ENCODE data around the gene NTM.

The NTM gene

DNA sequence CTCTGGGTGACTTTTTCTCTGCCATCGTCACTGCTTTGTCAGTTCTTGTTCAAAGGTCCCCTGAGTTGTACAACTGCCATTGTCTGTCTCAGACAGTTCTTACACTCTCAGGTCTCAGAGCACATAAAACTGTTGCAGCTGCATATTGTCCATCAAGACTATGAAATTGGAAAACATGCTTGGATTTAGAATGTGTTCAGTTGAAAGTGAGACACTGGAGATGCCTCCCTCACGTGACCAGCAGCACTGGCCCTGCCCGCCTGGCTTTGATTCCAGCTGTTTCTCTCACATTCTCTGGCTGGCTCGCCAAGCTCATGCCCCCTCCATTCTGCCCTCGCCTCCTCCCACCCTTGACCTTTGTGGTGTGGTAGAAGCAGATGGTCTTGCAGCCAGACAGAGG lies 244.2 kb downstream of the NTM start:
- no peak for DNase-seq

DNA sequence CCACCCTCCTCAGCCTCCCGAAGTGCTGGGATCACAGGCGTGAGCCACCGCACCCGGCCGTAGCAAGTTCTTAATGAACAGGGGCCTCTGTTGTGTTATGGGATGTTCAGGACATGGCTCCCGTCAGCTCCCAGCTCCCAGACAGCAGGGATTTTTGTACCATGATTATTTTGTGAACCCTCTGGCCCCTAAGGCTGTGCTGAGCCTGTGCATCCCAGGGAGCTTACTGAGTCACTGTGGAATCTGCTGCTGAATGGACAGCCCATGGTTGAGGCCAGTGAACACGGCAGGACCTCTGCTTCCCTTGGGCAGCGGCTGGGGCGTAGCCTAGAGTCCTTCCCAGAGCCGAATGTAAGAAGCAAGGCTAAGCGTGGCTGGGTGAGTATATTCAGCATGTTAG lies 245.2 kb downstream of the NTM start:
- DNase-seq = no peak

DNA sequence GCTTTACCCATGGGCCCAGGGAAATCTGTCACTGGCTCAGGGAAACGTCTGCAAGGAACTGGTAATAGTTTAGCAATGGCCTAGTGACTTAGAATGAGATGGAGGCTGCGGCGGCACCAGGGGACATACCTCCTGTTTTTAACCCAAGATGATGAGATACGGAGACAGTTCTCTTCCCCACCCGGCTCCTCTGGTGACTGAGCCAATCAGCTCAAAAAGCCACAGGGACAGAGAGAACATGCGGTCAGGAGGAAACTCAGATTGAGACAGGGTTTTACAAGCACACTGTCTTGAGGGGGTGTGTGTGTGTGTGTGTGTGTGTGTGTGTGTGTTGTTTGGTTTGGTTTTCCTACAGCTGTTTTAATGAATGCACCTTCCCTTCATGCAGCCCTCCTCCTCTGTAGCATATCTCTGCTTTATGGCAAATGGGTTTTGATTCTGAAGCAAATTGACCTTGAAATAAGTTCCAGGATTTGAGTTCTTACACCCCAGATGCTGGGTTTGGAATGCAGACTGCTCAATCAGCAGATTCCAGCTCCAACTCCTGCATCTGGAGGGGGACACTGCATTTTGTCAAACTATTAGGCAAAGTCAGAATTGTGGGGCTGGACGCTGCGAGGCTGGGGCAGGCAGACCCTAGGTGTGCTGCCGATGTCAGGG lies 246.2 kb downstream of the NTM start:
- peak; percentile 99 for DNase-seq

DNA sequence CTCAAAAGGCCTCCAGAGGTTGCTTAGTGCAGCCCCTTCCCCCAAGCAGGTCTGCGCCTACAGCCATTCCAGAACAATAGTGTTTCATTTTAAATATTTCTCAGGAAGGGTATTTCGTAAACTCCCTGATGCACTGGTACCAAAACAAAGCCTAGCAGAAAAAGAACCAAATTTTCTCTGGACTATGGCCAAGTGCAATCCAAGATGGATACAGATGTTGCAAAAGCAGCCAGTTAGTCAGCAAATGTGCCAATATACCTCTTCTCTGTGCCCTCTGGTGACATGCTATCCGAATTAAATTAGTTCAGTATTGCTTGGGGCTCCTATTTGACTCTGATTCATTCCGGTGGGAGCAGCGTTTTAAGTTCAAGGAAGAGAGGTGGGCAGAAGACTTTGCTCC lies 247.8 kb downstream of the NTM start:
- DNase-seq = no peak

DNA sequence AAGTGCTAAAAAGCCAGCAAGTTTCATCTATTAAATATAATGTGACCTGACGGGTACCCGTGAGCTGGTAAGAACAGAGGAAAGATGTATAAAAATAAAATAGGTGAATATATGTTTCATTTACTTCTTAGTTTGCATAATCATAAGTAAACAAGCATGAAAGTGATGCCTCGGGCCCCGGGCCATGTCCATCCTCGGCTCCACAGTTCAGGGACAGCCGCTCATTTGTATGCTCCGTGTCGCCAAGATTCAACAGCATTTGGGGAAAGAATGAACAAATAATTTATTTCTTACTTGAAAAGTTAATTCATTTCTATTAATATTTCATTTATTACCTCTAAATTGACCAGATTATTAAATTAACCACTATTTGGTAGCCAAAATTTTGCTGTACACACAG lies 251.8 kb downstream of the NTM start:
- DNase-seq = no peak

DNA sequence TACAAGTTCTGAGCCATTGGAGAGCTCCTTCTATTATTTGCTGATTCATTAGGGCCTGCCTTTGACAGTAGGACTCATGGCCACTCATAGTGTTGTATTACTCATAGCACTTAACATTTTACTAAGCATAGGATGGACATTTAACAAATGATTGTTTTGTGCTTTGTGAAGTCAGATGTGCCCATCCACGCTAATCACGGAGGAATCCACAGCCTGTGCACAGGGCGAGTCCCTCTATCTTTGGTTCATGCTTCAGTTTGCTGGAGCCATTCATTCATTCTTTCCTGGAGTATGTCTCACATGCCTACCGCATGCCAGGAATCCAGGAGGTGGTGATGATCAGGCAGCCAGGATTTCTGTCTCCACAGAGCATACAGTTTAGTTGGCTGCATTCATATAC lies 254.1 kb downstream of the NTM start:
- no peak for DNase-seq

DNA sequence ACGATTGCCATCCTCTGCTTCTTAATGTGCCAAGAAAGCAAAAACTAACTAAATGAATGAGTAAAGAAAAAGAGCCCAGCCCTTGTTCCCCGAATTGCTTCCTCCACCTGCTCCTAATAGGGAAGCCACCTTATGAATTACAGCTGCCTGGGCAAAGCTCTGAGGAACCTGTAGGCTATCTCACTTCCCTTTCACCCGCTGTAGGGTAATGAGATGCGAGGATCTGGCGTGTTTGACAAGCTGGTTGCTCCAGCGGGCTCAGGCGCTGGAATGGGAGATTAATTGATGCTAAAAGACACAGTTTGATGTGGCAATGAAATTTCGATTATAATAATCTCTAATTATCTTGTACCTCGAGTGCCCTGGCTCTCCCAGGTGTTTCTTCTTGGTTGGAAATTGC lies 256.4 kb downstream of the NTM start:
- peak; percentile 60 for DNase-seq

DNA sequence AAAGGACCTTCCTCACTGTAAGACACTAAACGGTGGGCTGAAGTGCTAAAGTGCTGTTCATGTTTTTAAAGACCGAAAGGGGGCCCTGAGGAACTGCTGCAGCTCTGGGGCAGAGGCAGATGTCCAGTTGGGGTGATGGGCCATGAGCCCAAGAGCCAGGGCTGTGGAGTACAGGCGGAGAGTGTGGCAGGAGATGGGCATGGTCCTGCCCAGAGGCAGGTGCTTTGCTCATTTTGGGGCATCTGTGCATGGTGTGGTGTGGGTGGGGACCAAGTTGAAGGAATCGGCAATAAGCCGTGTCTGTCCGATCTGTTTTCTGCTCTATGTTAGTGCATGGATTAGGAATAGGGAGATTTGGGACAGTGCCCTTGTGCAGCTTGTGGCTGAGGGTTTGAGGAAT lies 258.3 kb downstream of the NTM start:
- DNase-seq = no peak

DNA sequence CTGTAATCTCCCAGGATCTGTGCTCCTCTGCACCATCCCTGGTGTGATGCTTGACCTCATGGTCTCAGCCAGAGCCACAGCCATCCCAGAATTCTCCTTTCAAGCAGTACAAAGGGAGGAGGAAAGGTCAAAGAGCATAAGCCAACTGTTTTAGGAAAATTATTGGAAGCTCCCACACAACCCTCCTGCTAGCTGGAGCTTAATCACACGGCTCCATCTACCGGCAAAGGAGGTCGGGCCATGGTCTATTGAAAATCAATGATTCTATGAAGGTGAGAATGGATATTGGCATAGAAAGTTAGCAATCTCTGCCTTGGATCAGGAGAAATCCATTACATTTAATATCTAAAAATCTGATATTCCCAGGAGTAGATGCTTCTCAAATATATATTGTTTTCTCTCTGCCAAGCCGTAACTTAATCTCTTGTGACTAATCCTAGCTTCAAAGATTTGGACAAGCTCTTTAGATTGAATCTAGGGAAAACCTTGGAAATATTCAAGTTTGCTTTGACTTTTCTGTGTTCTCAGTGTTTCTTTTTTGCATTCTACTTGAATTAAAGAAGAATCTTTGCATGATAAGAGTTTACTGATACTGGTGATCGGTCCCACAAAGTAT lies 259.6 kb downstream of the NTM start:
- DNase-seq = no peak

DNA sequence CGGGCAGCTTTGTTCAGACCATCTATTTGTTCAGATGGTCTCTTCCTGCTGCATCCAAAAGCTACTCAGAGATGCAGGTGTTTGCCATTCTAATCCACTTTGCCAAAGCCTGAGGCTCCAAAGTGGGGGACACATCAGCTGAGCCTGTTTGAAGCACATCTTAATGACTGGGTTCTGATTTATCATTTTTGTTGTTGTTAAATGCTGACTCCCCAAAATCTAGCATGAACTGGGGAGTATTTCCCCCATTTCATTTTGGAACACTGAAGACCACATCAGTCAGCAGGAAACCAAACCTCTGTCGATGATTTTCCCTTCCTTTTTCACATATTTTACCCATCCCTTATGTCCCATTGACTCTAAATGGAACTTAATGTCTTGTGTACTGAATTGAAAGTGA lies 262.6 kb downstream of the NTM start:
- no peak for DNase-seq

DNA sequence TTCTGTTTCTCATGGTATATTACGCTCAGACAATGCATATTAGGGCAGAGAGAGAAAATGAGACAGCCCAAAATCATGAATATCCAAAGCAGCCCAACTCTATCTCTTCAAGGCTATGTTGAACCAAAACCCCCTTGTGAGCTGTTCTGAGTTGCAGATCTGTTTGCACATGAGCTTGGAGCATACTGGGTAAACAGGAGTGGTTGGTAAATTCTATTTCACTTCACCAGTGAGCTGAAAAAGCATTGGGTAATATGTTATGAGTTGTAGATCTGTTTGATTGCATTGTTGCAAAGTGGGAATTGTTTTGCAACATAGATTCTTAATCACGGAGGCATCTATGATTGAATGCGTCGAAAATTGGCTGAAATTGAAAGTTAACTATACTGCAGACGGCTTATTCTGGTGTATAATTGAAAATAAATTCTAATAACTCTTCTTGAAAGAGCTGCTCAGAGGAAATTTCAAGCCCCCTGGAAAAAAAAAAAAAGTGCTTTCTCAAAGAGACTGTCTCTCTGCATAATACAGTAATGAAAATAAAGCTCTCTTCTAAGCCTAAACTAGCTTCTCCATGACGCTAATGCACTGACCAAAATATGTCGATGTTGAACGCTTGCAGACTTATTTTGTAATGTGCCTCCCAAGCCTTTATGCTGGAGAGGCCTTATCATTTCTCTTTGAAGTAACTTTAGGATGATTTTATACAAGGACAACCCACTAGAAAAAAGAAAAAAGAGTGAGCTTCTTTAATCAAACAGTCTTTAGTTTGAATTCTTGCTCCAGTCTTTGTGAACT lies 263.7 kb downstream of the NTM start:
- peak; percentile 76 for DNase-seq

DNA sequence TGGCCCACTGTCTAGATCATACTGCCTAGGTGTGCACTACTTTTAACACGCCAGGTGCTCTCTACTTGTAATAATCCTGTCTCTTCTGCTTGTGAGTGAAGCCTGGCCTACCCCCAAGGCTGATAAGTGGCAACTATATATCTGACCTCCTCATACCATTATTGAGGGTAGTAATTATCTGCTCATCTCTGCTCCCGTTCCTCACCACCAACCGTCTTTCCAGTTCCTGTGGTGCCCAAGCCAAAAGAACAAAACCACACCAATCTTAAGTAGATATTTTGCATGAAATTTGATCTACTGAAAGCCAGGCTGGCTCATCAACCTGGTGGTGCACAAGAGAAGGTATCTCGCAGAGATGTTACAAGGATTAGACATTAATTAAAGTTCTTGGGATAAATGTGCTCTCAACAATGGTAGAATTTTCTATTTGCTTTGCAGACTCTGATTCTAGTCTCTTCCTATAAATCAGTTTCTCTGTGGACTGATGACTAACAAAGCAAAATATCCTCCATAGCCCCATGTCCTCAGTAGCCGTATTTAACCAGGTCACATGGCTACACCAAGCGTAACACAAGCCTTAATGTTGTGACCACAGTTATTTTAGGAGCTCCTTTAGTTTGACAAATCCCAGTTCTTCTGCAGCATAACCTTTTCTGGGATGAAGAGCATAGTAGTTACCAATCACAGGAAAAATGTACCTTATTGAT lies 267.2 kb downstream of the NTM start:
- DNase-seq = peak; percentile 100

DNA sequence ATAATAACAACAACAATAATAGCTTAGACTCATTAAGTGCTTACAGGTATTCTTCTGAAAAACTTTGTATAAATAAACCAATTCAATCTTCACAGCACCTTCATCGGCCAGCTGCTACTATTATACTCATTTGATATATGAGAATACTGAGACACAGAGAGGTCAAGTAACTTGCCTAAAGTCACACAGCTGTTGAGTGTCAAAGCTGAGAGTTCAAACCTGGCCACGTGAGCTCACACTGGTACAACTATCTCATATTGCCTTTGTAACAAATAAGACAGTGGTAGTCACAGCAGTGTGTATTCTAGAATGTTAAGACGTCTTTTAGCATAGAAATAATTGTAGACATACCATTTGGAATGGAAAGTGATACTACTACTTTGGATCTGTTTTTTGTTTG lies 268.5 kb downstream of the NTM start:
- no peak for DNase-seq

DNA sequence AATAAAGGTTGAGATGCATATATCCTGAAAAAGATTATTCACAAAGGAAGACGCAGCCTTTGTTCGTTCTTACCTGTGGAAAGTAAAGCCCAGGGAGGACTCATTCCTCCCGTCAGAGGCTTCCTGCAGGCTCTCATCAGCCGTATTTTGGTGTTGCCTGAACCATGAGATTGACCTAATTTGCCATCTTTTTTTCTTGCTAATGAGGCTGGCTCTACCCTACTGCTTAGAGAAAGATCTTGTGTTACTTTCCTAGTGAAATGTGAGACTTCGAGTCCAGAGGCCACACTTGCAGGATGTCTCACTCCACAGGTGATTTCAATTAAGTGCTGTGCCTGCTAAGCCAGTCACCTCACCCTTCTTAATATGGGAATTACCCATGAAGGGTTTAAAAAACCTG lies 269.9 kb downstream of the NTM start:
- DNase-seq = no peak

DNA sequence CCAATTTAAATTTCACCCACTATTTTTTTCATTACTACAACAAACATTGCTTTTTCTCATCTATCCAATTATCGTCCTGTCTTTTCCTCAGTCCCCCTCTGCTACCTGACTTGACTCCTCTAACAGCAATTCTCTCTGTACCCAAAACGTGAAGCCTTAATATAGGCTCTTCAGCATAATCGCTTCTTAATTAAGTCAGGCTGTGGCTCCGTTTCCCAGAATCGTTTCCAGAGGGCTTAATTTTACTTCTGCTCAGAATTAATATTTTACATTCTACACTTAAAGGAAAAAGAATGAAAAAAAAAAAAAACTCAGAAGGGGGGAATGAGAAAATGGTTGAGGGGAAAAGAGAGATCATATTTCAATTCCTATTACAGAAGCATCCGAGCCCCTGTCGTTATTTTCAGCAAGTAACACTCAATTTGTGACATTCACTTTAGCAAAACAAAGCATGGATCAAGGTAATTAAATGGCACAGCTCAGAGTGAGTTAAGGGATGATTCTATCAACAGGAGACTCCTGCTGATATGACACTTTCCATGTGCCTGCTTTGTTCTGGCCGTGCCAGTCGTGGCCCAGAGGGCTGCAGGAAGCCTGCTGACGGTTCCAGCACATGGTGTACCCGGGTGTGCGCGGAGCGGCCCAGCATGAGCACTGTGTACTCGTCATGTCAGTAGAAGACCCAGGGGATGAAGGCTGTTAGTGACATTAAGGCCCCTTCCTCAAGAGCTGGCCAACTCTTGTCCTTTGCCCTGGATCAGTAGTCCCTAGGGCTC lies 272.5 kb downstream of the NTM start:
- DNase-seq = no peak

DNA sequence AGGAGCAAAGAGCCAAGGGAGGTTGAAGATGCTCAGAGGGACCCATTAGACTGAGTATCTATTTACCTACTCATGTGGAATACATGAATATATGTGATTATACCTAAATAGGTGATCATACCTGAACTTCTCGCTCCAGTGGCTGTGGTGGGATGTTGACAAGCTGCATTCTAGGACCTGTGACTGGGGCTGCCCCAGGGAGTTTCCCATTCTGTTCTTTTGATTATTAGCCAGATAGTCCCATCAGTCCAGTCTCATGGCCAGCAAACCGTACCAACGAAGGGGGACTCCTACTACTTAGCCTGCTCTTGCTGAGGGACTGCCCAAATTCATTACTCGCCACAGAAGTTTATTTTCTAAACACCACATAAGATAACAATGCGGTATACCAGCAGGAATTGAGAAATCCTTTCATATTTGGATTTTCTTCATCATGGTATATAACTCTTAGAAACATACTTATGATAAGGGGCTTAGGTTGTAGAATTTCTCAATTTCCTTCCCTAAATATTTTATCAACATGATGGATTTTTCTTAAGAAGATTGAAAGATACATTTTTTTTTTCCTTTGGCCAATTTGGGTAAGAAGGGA lies 273.9 kb downstream of the NTM start:
- peak; percentile 94 for DNase-seq

DNA sequence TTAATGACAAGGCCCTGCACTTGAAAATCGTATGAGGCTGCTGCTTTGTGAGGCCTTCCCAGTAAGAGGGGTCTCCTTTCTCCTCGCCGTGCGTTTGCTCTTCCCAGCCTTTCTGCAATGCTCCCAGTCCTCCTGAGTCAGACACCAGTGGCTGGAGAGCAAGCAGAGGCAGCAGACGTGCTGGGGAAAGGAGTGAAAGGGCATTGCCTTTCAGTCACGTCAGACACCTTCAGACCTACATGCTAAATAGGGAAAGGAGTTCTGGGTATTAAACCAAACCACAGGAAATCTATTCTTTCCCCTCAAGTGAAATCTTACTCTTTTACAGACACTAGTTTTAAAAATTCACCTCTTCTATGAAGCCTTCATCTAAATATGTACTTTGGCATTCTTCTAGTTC lies 274.8 kb downstream of the NTM start:
- no peak for DNase-seq

DNA sequence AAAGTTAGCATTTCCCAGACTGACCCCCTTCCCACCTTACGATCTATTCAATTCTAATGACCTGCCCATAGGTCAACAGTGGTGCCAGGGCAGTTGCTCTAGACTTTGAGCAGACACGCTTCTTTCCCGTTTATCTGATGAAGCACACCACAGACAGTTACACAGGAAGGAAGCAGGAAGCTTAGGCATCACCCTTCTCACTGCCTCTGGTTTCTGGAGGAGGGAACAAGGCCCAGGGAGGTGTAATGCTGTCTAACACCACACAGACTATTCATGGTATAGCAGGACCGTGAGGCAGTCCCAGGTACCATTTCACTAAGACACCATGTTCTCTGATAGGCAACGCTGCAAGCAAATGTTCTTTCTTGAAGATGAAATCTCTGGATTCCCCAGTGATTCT lies 279.4 kb downstream of the NTM start:
- DNase-seq = peak; percentile 100

DNA sequence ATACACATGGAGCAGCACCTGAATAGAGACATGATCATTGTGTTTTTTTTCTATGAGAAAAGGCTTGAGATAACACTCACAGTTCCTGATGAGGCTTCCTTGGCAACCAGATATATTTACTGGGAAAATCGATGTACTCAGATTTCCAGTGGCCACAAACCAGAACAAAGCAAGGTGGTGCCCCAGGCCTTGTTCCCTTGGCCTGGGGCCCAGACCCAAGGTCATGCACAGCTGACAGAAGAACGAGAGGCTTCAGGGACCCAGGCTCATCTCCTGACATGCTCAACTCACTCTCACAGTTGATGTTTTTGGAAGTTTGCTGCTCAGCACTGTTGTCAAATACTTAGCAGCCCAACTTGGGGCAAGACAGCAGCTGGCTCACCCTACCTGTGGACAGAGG lies 281.8 kb downstream of the NTM start:
- DNase-seq = no peak

DNA sequence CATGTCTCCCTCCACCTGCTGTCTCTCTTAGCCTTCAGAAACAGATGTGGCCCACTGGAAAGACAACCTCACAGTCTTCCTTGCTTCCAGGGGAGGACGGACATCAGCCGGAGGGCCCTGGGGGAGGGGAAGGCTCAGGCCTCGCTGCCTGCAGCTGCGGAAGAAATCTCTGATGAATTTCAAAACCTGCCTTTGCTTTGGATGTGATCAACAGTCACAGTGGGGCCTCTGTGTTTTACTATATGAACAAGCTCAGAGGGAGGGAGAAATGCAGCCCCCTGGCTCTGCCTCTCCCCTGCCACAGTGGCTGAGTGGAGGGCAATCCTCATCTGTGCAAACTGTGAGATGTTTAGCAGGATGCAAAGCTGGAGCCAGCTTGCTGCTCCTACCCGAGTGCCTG lies 282.8 kb downstream of the NTM start:
- DNase-seq = no peak

DNA sequence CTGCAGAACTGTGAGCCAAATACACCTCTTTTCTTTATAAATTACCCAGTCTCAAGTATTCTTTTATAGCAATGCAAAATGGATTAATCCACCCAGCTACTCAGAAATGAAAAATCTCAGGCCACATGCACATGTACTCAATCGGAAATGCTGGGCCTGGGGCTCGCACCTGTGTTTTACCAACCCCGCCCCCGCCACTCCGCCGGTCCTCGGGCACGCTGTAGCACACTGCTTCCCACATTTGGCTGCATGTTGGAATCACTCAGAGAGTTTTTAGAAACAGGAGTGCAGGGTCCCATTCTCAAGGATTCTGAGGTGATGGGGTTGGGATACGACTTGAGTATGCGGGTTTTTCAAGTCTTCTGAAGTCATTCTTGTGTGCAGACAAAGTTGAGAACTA lies 284.4 kb downstream of the NTM start:
- DNase-seq = no peak

DNA sequence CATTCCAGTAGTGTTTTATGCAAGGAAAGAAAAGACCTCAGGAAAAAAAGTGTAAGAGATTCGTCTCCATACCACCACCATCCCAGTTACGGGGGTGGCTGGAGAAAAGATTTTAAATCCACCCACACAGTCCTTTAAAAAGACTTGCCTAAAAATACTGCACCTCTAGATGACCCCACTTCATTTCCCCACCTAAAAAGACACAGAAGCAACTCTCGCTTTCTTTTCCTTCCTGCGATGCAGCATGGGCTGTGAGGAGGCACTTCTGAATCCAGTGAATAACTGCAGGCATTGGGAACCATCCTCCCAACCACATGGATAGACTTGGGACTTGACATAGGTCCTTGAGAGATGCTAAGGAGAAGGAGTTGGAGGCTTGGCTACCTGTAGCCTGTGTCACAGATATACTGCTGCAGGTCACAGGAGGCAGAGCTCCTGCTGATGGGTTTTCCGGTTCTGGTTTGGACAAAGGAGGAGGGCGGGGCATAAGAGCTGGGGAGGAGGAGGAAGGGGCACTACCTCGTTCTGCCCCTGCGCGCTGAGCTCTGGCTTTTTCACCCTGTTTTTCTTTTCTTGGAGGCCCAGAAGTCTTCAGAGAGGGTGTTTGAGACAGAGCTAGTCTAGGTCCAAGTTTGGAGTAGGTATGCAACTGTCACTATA lies 285.9 kb downstream of the NTM start:
- DNase-seq = no peak

Data from GF-D8 (cell line).